Hematopoietic multipotent progenitor cell treated with erythropoietin and hydrocortisone succinate and interleukin-3 and kit ligand, for 6 days (in vitro differentiated cells): ENCODE measurements around the gene ACAA1.
"Not testable (repeated sequence)": the region's sequence is repeated elsewhere in the genome, so short reads cannot be mapped to it uniquely, and the experiment has no call there.

Experiments used
- DNase-seq: peaks from one replicate; pipeline ENCODE4 v3.0.0-alpha.2; 2015

ACAA1 gene

DNA sequence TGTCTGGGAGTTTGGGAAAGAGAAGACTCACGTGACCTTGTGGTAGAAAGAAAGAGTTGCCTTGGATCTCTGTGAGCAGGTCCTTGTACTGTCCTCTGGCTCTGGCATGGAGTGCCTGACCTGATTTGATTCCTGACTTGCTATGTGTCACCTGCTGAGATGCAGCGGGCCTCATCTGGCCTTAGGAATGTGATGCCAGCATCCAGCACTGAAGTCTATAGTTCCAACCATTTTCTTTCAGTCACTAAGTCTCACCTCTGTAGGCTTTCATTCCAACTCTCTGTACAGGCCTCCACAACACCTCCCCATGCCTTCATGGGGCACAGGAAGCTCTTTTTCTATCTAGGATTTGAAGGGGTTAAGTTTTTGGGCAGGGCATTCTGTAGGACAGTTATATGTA, 16.3 kb upstream of the ACAA1 start:
- no peak for DNase-seq

DNA sequence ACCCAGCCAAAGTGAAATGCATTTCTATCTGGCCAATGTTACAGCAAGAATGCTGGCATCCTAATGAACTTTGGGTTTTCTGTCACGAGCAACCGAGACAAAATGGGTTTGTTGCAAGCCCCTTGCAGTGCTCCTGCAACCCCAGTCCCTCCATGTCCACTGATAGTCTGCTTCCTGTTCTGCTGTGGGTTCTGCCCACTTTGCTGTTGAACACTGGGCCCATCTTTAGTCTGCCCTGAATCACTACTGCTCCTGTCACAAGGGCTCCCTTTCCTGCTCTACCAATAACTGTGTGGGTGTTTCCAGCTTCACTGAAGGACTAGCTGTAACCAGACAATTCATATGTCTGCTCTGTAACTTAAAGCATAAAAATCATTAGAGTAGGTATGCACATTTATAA, 15.7 kb upstream of the ACAA1 start:
- DNase-seq: no peak

GRCh38 chr3:38151667-38152265, 14.8 kb upstream of the ACAA1 start:
- peak; percentile 82 for DNase-seq

DNA sequence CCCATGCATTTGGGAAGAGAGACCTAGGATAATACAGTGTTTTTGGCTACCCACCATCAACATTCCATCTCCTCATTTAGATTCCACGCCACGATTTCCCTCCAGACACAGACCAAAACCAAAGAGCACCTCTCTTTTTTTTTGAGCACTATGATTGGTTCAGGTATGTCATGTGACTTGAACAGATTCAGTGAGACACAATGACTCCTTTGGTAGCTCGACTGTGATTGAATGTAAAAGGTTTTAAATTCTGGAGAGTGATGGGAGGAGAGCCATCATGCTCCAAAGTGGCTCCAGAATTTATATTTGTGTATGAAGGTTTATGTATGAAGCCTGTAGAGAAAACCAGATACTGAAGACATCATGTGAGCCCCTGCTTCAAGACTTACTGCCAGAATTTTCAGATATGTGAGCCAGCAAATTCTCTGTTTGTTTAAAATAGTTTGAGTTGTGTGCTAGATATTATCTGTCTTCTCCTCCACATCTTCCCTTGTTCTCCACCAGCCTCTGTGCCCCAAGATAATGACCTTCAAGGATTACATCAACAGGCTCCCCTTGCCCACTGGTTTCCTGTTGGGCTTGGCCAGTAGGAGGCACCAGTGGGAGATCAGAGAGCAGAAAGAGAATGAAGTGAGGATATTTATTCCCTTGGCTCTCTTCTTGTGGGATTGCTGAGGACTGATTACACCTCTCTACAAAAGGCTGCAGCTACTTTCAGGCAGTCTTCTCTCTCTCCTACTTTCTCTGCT, 14.0 kb upstream of the ACAA1 start:
- DNase-seq: peak; percentile 45

- peak; percentile 76 for DNase-seq
Observed at GRCh38 chr3:38149708-38150107, 12.8 kb upstream of the ACAA1 start.

DNA sequence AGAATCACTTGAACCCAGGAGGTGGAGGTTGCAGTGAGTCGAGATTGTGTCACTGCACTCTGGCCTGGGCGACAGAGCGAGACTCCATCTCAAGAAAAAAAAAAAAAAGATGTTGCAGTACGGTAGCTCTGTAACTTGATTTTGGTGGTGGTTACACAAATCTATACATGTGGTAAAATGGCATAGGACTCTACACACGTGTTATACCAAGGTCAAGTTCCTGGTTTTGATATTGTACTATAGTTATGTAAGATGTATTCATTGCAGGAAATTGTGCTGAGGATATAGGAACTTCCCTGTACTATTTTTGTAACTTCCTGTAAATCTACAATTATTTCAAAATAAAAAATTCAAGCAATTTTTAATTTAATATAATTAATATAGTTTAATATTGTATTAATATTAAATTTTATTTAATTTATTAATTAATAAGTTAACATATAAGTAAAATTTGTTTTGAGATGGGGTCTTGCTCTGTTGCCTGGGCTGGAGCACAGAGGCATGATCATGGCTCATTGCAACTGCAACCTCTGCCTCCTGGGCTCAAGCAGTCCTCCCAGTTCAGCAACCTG, 11.5 kb upstream of the ACAA1 start:
- peak; percentile 49 for DNase-seq

GRCh38 chr3:38147421-38147820, 10.5 kb upstream of the ACAA1 start:
- peak; percentile 66 for DNase-seq

DNA sequence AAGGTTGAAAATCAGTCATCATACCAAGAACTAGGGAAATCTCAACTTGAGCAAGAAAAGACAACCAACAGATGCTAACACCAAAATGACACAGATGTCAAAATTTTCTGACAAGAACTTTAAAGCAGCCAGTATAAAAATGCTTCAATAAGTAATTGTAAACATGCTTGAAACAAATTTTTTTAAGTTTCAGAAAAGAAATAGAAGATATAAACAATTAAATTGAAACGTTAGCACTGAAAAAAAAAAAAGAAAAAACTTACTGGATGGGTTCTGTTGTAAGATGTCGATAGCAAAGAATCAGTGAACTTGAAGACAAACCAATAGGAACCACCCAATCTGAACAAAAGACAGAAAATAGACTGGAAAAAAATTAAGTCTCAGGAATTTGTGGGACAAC, 9.6 kb upstream of the ACAA1 start:
- no peak for DNase-seq

DNA sequence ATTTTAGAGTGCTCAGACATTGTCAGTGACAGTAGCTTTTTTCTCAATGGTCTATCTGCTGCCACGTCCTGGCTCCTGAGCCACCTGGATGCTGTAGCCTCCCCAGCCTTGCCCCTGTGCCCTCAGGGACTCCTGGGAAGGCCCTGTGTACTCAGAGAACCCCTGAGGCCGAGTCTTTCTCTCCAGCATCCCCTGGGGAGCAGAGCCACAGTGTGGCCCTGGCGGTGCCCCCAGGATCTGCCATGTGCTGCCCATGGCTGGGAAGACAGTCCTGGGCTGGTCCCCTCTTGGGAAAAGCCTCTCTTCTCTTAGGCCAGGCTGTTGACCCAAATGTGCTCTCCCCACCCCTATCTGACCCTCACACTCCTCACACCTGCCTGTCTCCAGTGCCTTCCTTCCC, 6.6 kb upstream of the ACAA1 start:
- no peak for DNase-seq

DNA sequence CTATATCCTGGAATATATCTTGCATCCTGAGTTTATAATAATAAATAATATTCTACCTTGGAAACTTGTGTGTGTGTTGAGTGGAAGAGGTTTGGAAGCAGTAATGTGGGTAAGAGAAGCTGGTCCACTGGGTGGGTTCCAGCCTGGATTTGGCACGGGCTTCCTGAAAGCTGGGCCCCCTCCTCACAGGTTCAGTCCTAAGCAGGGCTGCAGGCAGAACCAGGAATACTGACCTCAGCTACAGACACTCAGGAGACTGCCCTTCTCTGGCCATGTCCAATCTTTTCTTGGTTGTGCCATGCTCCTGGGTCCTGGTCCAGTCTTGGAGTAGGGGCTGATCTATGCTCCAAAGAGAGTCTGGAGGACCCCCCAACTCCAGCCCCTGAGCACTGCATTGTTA, 6.0 kb upstream of the ACAA1 start:
- DNase-seq: no peak

- DNase-seq: no peak
Observed at GRCh38 chr3:38141952-38142273, 5.0 kb upstream of the ACAA1 start.

GRCh38 chr3:38141173-38141951, 4.4 kb upstream of the ACAA1 start:
- no peak for DNase-seq

DNA sequence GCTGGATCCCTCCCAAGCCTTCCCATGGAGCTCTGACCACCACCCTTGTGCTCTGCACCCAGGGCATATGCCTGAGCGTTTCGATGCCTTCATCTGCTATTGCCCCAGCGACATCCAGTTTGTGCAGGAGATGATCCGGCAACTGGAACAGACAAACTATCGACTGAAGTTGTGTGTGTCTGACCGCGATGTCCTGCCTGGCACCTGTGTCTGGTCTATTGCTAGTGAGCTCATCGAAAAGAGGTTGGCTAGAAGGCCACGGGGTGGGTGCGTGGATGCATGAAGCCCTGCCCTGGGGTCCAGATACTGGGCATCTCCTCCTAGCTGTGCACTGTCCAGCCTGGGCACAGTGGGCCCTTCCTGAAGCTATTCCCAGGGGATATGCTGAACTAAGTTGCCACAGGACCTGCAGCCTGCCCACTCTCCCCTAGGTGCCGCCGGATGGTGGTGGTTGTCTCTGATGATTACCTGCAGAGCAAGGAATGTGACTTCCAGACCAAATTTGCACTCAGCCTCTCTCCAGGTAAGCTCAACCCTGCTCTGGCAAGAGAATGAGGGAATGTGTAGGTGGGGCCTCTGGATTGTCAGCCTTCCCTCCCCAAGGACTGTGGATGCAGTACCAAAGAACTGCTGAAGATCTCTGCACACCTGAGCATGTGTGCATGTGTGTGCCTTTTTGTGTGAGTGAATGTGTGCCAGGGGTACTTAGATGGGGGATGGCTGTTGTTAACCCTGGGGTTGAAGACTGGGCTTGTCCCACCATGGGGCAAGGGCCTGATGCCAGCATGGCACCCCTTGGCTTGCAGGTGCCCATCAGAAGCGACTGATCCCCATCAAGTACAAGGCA, 3.6 kb upstream of the ACAA1 start:
- DNase-seq: no peak

DNA sequence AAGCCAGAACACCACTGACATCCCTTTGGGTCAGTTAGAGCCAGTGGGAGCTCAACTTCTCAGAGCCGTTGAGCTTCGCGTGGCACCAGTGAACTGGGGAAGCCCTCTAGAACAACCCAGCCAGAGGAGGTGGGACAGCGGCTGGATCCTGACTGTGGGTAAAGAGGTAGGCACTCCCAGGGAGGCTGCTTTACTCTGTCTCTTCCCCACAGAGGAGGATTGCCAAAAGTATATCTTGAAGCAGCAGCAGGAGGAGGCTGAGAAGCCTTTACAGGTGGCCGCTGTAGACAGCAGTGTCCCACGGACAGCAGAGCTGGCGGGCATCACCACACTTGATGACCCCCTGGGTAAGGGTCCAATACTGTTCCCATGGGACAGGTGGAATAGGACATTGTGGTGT, 2.7 kb upstream of the ACAA1 start:
- DNase-seq: no peak

DNA sequence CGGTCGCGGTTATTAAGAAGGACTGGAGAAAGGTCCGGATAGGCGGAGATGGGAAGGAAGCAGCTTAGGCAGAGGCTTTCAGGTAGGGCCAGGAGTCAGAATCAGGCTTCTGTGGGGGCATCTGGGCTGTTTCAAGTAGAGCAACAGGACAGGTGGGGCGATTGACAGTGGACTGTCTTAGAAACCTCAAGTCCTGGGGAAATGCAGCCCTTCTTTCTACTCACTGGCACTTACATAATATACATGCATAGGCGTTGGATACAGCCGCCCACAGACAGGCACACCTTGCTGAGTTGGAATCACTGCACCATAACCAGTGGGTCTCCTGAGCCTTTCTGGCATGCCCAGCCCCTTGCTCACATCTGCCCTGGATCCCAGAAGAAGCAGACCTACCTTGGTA, 2.3 kb upstream of the ACAA1 start:
- DNase-seq: peak; percentile 43

DNA sequence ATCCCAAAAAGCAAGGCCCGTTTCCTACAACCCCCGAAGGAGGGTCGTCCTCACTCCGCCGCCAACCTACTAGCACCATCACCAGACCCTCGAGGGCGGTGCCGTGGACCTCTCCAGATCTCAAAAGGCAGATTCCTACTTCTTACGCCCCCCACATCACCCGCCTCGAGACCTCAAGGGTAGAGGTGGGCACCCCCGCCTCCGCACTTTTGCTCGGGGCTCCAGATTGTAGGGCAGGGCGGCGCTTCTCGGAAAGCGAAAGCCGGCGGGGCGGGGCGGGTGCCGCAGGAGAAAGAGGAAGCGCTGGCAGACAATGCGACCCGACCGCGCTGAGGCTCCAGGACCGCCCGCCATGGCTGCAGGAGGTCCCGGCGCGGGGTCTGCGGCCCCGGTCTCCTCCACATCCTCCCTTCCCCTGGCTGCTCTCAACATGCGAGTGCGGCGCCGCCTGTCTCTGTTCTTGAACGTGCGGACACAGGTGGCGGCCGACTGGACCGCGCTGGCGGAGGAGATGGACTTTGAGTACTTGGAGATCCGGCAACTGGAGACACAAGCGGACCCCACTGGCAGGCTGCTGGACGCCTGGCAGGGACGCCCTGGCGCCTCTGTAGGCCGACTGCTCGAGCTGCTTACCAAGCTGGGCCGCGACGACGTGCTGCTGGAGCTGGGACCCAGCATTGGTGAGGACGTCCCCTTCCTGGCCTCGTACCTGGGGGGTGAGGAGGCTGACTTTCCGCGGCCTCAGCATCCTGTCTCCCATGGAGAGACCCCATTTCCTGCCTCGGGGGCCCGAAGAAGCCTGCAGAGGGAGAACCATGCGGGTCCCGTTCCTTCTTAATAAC, 1.6 kb upstream of the ACAA1 start, which contains the start of gene MYD88:
Gene MYD88 (plus strand): TSS at position 313 of the 842 bp plus-strand sequence. CDS start 40 bp downstream, at position 353.
- DNase-seq: peak; percentile 92

- peak; percentile 48 for DNase-seq
Observed at GRCh38 chr3:38137615-38138348, 855 bp upstream of the ACAA1 start.

GRCh38 chr3:38136393-38136776, 542 bp downstream of the ACAA1 start:
- peak; percentile 46 for DNase-seq

DNA sequence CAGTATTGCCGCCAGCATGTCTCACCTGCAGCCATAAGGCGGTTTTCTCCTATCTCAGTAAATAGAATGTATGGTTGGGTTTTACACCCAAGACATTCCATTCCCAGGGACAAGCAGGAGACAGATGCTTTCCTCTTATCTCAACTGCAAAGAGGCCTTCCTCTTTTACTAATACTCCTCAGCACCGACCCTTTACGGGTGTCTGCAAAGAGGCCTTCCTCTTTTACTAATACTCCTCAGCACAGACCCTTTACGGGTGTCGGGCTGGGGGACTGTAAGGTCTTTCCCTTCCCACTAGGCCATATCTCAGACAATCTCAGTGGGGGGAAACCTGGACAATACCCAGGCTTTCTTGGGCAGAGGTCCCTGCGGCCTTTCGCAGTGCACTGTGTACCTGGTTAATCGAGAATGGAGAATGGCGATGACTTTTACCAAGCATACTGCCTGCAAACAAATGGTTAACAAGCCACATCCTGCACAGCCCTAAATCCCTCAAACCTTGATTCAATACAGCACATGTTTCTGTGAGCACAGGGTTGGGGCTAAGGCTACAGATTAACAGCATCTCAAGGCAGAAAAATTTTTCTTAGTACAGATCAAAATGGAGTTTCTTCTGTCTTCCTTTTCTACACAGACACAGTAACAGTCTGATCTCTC, 1.2 kb downstream of the ACAA1 start:
- peak; percentile 55 for DNase-seq

GRCh38 chr3:38134517-38135143, 2.3 kb downstream of the ACAA1 start:
- not testable (repeated sequence) for DNase-seq
